Measurements from ENCODE around the gene PTGER3.
"Not testable (repeated sequence)": the region's sequence is repeated elsewhere in the genome, so short reads cannot be mapped to it uniquely, and the experiment has no call there.

PTGER3 gene

GRCh38 chr1:70945676-70946075 is 101.9 kb downstream of the PTGER3 start:
- DNase-seq, result no peak

GRCh38 chr1:70945251-70945650 is 102.4 kb downstream of the PTGER3 start:
- DNase-seq, result no peak

- no peak for DNase-seq
These were observed 106.1 kb downstream of the PTGER3 start for GRCh38 chr1:70941563-70941962.

- DNase-seq, result not testable (repeated sequence)
These were observed 107.2 kb downstream of the PTGER3 start for GRCh38 chr1:70940398-70940797.

- DNase-seq, result no peak
These were observed 113.2 kb downstream of the PTGER3 start for GRCh38 chr1:70934194-70934961.

GRCh38 chr1:70930062-70930461 is 117.6 kb downstream of the PTGER3 start:
- no peak for DNase-seq

- DNase-seq, result no peak
These were observed 125.4 kb downstream of the PTGER3 start for GRCh38 chr1:70922196-70922595.
